Activated naive CD4-positive, alpha-beta T cell (primary cell): ENCODE results near the gene SPEN.
"Not testable (repeated sequence)": the region's sequence is repeated elsewhere in the genome, so short reads cannot be mapped to it uniquely, and the experiment has no call there.

Experiments used
- DNase-seq, 4 experiments: peaks; one replicate each; lab custom pipeline; 2025; lab: John Stamatoyannopoulos, UW

The SPEN gene

DNA sequence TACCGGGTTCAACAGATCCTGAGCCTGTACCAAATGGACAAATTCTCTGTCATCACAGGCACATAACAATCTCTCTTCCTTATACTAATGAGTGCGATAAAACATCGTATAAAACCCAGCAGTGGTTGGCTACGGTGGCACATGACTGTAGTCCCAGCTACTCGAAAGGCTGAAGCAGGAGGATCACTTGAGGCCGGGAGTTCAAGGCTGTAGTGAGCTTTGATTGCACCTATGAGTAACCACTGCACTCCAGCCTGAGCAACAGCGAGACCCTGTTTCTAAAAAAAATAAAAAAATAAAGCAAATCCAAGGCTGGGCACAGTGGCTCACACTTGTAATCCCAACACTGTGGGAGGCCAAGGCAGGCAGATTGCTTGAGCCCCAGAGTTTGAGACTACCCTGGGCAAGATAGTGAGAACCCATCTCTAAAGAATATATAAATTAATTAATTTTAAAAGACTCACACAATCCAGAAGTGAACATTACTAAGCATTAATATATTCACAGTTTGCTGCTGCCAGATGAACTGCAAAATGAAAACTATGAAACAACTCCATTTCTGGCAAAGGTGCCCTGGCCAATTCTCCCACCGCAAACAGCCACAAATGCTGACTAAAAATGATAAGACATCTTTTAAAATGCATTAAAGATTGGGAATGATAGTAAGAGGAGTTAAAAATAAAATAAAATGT is 115.3 kb downstream of the SPEN start:
- no peak for DNase-seq

- no peak for DNase-seq
Measured at GRCh38 chr1:15963363-15963967, 116.0 kb downstream of the SPEN start.

DNA sequence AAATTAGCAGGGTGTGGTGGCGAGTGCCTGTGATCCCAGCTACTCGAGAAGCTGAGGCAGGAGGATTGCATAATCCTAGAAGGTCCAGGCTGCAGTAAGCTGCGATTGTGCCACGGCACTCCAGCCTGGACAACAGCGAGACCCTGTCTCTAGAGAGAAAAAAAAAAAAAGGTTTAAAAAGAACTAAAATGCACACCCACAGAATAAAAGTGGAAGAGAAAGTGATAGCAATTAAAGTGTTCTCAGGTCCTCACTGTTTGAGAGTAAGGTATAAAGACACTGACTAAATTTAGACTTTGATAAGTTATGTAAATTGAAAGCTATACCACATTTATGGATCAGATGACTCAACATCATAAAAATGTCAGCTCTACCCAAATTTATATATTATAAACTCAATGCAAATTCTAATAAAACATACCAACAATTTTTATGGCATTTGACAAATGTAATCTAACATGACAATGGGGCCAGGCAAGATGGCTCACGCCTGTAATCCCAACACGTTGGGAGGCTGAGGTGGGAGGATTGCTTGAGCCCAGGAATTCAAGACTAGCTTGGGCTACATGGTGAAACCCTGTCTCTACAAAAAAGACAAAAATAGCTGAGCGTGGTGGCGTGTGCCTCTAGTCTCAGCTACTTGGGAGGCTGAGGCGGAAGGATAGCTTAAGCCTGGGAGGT is 116.6 kb downstream of the SPEN start:
- DNase-seq = no peak

DNA sequence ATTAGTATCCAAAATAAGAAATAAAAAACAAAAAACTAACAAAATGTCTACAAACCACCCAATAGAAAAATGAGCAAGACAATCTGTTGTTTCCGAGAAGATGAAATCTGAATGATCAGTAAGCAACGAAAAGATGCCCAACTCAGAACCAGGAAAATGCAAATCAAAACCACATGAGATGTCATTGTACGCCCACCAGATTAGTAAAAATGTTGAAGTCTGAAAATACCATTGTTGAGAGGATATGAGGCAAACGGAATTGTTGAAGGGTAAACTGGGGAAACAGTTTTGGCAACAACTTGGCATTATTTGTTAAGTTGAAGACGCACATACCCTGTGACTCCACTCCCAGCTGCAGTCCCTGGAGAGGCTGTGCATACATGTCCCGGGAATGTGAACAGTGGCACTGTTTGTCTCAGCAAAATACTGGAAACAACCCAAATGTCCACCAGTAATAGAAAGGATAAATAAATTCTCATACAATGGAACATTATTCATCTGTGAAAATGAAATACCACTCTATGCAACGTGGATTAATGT is 117.8 kb downstream of the SPEN start:
- DNase-seq = no peak

DNA sequence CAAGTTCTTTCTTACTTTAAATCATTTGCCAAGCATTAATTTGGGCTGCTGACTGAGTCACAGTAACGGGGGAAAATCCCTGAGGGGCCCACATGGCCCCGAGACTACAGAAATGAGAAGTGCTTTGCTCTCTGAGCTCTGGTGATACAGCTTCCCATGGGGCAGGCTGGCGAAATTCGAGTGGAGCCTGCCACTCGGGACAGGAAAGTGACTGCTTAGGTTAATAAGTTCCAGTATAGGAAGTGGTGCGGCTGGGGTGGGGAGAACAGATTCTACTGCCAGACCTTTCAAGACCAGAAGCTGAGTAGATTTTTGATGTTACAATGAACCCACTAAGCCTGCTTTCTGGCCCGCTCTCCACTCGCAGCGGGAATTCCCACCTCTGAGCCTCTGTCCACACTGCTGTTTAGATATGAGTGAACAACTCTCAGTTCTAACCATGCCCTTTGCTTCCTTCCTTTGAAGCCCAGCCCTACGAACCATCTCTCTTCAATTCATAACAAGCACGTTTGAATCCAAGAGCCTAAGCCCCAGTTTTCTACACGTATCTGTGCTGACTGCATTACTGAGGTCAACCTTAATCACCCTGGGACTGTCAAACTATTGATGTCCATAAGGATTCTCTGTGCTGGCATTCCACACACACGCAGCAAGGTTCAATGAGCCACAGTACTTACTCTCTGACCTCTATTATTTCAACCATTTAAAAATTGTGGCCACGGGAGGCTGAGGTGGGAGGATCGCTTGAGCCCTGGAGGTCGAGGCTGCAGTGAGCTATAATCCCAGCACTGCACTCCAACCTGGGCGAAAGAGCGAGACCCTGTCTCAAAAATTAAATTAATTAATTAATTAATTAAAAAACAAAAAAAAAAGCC is 118.8 kb downstream of the SPEN start:
- DNase-seq = peak in 2 of 4 experiments; percentile 39 to 41

GRCh38 chr1:15966956-15967344 is 119.4 kb downstream of the SPEN start:
- DNase-seq = no peak

- no peak for DNase-seq
Measured at GRCh38 chr1:15968172-15968571, 120.7 kb downstream of the SPEN start.

DNA sequence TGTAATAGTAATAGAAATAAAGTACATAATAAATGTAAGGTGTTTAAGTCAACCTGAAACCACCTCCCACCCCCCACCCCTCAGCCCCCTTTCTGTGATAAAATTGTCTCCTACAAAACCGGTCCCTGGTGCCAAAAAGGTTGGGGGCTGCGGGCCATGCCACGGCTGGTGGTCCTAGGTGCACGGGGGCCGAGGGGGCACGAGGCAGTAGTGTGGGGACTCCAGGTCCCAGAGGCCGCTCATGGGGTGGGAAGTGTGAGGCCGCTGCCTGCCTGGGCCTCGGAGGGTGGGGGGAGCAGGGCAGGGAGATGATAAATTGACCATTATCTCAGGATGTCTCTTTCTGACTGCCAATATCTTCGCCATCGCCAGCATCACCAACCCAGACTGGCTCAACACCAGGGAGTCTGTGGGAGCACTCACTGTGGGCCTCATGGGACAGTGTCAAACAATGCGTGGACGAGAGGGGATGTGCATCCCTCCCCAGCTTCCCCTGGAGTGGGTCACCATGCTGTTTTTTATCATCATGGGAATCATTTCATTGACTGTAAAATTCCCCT is 121.9 kb downstream of the SPEN start:
- no peak for DNase-seq

GRCh38 chr1:15970911-15971310 is 123.4 kb downstream of the SPEN start:
- no peak for DNase-seq

DNA sequence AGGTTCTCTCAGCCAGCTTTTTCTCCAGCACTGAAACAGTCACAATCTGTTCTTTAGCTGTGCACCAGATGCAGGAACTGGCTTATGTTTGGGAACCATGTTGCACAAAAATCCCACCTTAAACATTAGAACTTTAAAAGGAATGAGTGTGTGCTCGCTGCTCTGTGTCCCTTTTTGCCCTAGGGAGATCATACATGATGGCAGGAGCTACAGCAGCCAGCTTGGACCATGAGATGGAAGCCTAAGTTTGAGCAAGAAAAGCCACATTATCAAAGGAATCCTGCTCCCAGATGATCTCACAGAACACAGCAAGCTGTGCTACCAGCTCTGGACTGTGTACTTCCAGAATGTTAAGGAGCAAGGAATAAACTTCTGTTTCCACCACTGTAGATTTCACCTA is 124.9 kb downstream of the SPEN start:
- no peak for DNase-seq

DNA sequence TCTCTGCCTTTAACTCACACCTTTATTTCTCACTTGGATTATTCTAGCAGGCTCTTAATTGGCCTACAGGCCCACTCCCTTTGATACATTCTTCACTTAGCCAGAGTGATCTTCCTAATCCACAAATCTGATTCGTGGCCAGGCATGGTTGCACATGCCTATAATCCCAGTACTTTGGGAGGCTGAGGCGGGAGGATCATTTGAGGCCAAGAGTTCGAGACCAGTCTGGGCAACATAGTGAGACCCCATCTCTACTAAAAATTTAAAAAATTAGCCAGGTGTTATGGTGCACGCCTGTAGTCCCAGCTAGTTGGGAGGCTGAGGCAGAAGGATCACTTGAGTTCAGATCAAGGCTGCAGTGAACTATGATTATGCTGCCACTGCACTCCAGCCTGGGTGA is 126.3 kb downstream of the SPEN start:
- no peak for DNase-seq

GRCh38 chr1:15974855-15975254 is 127.3 kb downstream of the SPEN start:
- no peak for DNase-seq

DNA sequence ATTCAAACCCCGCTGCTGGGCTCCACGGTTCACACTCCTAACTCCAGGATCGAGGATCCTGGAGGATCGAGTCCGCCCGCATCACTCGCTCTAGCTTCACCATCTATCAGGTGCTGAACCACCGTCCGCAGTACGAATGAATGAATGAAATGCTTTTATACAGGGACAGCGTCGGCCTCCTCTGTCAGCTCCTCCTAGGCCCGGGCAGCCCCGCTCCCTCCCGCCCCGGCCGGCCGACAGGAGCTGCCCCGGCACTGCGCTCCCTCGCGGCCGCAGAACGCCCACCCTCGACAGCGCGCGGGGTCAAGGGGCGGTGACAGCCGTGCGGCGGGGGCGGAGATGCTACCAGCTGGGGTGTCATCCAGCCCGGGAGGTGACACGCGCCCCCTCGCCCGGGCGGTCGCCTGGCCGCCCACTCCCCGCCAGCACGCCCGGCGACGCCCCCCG is 127.9 kb downstream of the SPEN start:
- peak; percentile 29 to 55 (median 46) for DNase-seq

DNA sequence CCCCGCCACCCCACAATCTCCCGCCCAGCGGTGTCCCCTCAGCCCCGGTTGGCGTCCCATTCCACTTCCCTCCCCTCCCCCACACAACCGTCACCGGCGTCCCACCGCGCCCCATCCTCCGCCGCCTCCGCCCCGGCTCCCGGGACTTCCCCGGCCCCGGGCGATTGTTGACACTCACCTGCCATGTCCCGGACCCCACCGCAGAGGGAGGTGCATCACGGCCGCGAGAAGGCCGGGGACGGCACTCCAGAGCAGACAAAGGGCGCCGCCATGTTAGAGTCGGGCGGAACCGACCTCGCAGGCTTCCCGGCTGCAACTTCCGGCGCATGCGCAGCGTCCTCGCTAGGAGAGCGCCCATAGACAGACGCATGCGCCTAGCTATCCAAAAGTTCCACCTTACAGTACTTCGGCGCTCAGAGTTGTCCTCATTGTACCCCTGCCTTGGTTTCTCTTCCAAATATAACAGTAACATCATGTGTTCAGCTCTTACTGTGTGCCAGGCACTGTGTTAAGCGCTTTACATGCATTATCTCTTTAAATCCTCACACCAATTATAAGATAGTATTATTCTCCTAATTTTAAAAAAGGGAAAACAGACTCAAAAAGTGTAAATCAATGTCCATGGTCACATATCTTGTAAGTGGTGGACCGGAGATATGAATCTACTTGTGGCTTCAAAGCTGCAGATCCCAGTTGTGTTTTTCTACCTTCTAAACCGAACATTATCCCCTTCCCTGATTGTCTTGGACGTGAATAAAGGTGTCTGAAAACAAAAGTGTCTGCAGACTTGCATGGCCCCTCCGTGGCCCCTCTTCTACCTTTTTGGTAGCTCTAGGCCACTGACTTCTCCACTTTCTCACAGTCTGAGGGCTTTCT is 128.5 kb downstream of the SPEN start, which contains the start of gene ZBTB17:
ZBTB17 (minus strand) TSS at position 297 of the 876 bp plus-strand sequence. CDS start 27,606 bp downstream, outside the sequence.
- peak; percentile 87 to 93 (median 90) for DNase-seq

DNA sequence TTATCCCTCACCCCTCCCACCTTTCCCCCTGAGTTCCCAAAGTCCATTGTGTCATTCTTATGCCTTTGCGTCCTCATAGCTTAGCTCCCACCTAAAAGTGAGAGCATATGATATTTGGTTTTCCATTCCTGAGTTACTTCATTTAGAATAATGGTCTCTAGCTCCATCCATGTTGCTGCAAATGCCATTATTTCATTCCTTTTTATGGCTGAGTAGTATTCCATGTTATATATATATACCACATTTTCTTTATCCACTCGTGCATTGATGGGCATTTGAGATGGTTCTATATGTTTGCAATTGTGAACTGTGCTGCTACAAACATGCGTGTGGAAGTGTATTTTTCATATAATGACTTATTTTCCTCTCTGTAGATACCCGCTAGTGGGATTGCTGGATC is 130.4 kb downstream of the SPEN start:
- DNase-seq = not testable (repeated sequence)

GRCh38 chr1:15981679-15982078 is 134.2 kb downstream of the SPEN start:
- DNase-seq = no peak

GRCh38 chr1:15983275-15983674 is 135.8 kb downstream of the SPEN start:
- no peak for DNase-seq

- DNase-seq = no peak
Measured at GRCh38 chr1:15985611-15986297, 138.2 kb downstream of the SPEN start.

- no peak for DNase-seq
Measured at GRCh38 chr1:15988856-15989736, 141.6 kb downstream of the SPEN start.
